Colonic mucosa (tissue), 4 donors: ENCODE results near the gene XXYLT1. TPM values are rescaled to one million over a fixed set of nuclear protein-coding genes. Genes with fewer than 3 reads are reported as not detected.

Experiments used
- DNase-seq: peaks from one replicate; pipeline ENCODE4 v3.0.0-alpha.2; 2020
- H3K27ac ChIP-seq: fragments of 200-600 bp; one replicate; pipeline ENCODE4 v1.8.0; 2021
- H3K27me3 ChIP-seq: fragments of 200-600 bp; one replicate; pipeline ENCODE4 v1.8.0; 2021
- H3K36me3 ChIP-seq: fragments of 200-600 bp; one replicate; pipeline ENCODE4 v1.8.0; 2021
- H3K4me1 ChIP-seq: fragments of 200-600 bp; one replicate; pipeline ENCODE4 v1.8.0; 2021; ENCODE audit warnings: mild to moderate bottlenecking
- H3K4me3 ChIP-seq: fragments of 200-600 bp; one replicate; pipeline ENCODE4 v1.8.0; 2021
- H3K9ac ChIP-seq, 2 donors: one replicate each; pipeline ENCODE4 v1.7.0; 2013; ENCODE audit warnings: control low read depth in 2 of 2, low read depth in 2 of 2, low read length in 2 of 2
- H3K9me3 ChIP-seq: fragments of 200-600 bp; one replicate; pipeline ENCODE4 v1.8.0; 2021
- CTCF ChIP-seq: fragments of 200-600 bp; IDR thresholded peaks from one replicate; pipeline ENCODE4 v1.8.0; 2022; ENCODE audit warnings: antibody characterized with exemption, mild to moderate bottlenecking
- intact Hi-C: fragments of 100-400 bp; cut with DNase I; formaldehyde crosslinking; loops from one replicate; pipeline ENCODE4 v1.14.1; 2022
- total RNA-seq, 2 donors: library from RNA; stranded (reverse); fragmentation: NEBNext Ultra II Directional in 1 of 2; extraction: Animal tissue kit (Norgen Biotek cat#: 25700) in 1 of 2; gene quantifications; one replicate each; pipeline ENCODE4 v1.2.1, GENCODE V29; 2021
- donor health status: healthy.
- donor health status: DM: no; HTN: no; CAD: no.
- donor health status: DM: no; HTN: no; CAD: no.

XXYLT1 gene
- total RNA-seq, 2 donors from 2014 or later: 8.3 to 10.9 TPM

- intact Hi-C loops: no loop called here
- no peak for DNase-seq
- Histone ChIP-seq H3K36me3 (no peaks in the 10 kb centered on the region), H3K27me3 (no peaks in the 10 kb centered on the region), H3K4me3 (no peak overlapping the region), H3K9me3 (no peaks in the 10 kb centered on the region), H3K4me1 (no peaks in the 10 kb centered on the region), H3K9ac (no peak overlapping the region), H3K27ac (no peak overlapping the region)
- TF ChIP-seq CTCF: no peak
Observed at GRCh38 chr3:195032955-195033354, 238.0 kb downstream of the XXYLT1 start.

GRCh38 chr3:195032106-195032759, 238.7 kb downstream of the XXYLT1 start:
- intact Hi-C loops: no loop called here
- no peak overlapping the region for H3K4me3 ChIP-seq
- H3K27ac ChIP-seq: no peak overlapping the region
- no peak for TF ChIP-seq CTCF
- no peaks in the 10 kb centered on the region for H3K9me3 ChIP-seq
- no peaks in the 10 kb centered on the region for H3K4me1 ChIP-seq
- H3K27me3 ChIP-seq: no peaks in the 10 kb centered on the region
- no peak overlapping the region for H3K9ac ChIP-seq
- H3K36me3 ChIP-seq: no peaks in the 10 kb centered on the region
- DNase-seq: no peak

- no peak overlapping the region for H3K27ac ChIP-seq
- intact Hi-C loops: no loop called here
- no peaks in the 10 kb centered on the region for H3K4me1 ChIP-seq
- no peak for DNase-seq
- H3K27me3 ChIP-seq: no peaks in the 10 kb centered on the region
- no peak overlapping the region for H3K9ac ChIP-seq
- H3K36me3 ChIP-seq: no peaks in the 10 kb centered on the region
- TF ChIP-seq CTCF: no peak
- no peaks in the 10 kb centered on the region for H3K9me3 ChIP-seq
- H3K4me3 ChIP-seq: no peak overlapping the region
Observed at GRCh38 chr3:195031574-195032003, 239.4 kb downstream of the XXYLT1 start.

- Histone ChIP-seq H3K4me3 (no peak overlapping the region), H3K9me3 (no peaks in the 10 kb centered on the region), H3K27me3 (no peaks in the 10 kb centered on the region), H3K4me1 (no peaks in the 10 kb centered on the region), H3K27ac (no peak overlapping the region), H3K9ac (no peak overlapping the region), H3K36me3 (no peaks in the 10 kb centered on the region)
- no peak for DNase-seq
- intact Hi-C loops: no loop called here
- TF ChIP-seq CTCF: no peak
Observed at GRCh38 chr3:195030791-195031321, 240.1 kb downstream of the XXYLT1 start.

GRCh38 chr3:195028877-195029606, 241.9 kb downstream of the XXYLT1 start:
- intact Hi-C loops: no loop called here
- no peaks in the 10 kb centered on the region for H3K36me3 ChIP-seq
- no peak for TF ChIP-seq CTCF
- no peak overlapping the region for H3K9ac ChIP-seq
- no peaks in the 10 kb centered on the region for H3K9me3 ChIP-seq
- no peak overlapping the region for H3K4me3 ChIP-seq
- H3K27ac ChIP-seq: no peak overlapping the region
- H3K4me1 ChIP-seq: no peaks in the 10 kb centered on the region
- H3K27me3 ChIP-seq: no peaks in the 10 kb centered on the region
- no peak for DNase-seq
